ENCODE measurements around the gene ADGRV1.
"Not testable (repeated sequence)": the region's sequence is repeated elsewhere in the genome, so short reads cannot be mapped to it uniquely, and the experiment has no call there.

Gene ADGRV1

GRCh38 chr5:90921418-90921973 is 362.9 kb downstream of the ADGRV1 start:
- DNase-seq: no peak

GRCh38 chr5:90924222-90924621 is 365.6 kb downstream of the ADGRV1 start:
- DNase-seq: not testable (repeated sequence)

- DNase-seq: not testable (repeated sequence)
Measured at GRCh38 chr5:90929013-90929839, 370.6 kb downstream of the ADGRV1 start.

GRCh38 chr5:90930062-90930461 is 371.5 kb downstream of the ADGRV1 start:
- no peak for DNase-seq

GRCh38 chr5:90930756-90931431 is 372.3 kb downstream of the ADGRV1 start:
- DNase-seq: no peak

- no peak for DNase-seq
Measured at GRCh38 chr5:90932052-90932699, 373.6 kb downstream of the ADGRV1 start.

- DNase-seq: no peak
Measured at GRCh38 chr5:90933298-90933697, 374.7 kb downstream of the ADGRV1 start.

GRCh38 chr5:90934091-90934719 is 375.6 kb downstream of the ADGRV1 start:
- DNase-seq: no peak

- no peak for DNase-seq
Measured at GRCh38 chr5:90934738-90935137, 376.1 kb downstream of the ADGRV1 start.

- DNase-seq: no peak
Measured at GRCh38 chr5:90939211-90939610, 380.6 kb downstream of the ADGRV1 start.

GRCh38 chr5:90940227-90940995 is 381.8 kb downstream of the ADGRV1 start:
- DNase-seq: peak; percentile 23

- peak; percentile 32 for DNase-seq
Measured at GRCh38 chr5:90941002-90941720, 382.6 kb downstream of the ADGRV1 start.

- no peak for DNase-seq
Measured at GRCh38 chr5:90944116-90944515, 385.5 kb downstream of the ADGRV1 start.

GRCh38 chr5:90947667-90948066 is 389.1 kb downstream of the ADGRV1 start:
- DNase-seq: no peak

- DNase-seq: no peak
Measured at GRCh38 chr5:90948969-90949368, 390.4 kb downstream of the ADGRV1 start.

GRCh38 chr5:90949469-90950358 is 391.1 kb downstream of the ADGRV1 start:
- no peak for DNase-seq

GRCh38 chr5:90955001-90955635 is 396.5 kb downstream of the ADGRV1 start:
- DNase-seq: no peak

- no peak for DNase-seq
Measured at GRCh38 chr5:90956511-90957097, 398.0 kb downstream of the ADGRV1 start.

- DNase-seq: no peak
Measured at GRCh38 chr5:90957906-90958305, 399.3 kb downstream of the ADGRV1 start.

Data from NCI-H1105 (cell line).